SH-SY5Y (cell line): Measurements from ENCODE around the gene ASCL1.

Experiments
- GATA2 ChIP-seq: IDR thresholded peaks from 2 replicates; pipeline ENCODE4 v1.6.1; 2011; ENCODE audit warnings: mild to moderate bottlenecking, low read depth, low read length
- GATA3 ChIP-seq: IDR thresholded peaks from 2 replicates; pipeline ENCODE4 v1.6.1; 2011; ENCODE audit warnings: low read depth, mild to moderate bottlenecking, low read length, moderate library complexity

DNA sequence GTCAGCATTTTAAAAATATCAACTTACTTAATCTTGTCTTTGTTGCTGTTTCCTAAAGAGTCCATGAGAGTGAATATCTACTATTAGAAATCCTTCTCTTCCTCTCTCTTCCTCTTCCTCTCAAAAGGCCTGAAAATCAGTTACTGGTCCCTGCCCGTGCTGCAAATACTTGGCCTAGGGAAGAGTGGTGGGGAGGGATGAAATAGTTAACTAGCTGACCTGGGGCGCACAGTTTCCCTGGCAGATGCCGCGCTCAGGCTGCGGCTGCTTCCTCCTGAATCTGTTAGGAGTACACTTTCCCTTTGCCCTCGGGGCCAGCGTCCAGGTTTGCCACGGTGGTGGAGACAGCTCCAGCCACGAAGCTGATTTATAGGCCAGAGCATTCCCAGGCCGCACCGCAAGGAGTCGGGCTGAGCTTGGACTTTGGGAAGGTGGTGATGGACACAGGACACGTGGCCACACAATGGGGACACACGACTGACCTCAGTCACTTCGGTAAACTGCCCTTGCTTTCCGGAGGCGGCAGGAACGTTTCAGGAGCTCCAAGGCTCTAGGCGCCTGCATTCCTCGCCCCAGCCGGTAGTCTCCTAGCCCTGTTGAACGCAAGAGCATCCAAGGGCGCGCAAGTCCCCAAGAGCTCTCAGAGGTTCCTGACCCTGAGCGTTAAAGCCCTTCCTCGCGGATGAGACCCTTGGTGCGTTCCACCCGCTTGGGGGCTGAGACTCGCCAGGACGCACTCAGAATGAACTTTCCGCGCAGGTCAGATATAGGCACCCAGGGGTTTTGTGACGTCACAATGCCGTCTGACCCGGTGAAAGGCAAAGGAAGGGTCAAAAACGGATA, 7.1 kb upstream of the ASCL1 start:
- TF ChIP-seq GATA3 (no peak), GATA2 (no peak)
